Measurements from ENCODE around the gene SLC5A9. TPM values are rescaled to one million over a fixed set of nuclear protein-coding genes. Genes with fewer than 3 reads are reported as not detected.

The SLC5A9 gene
- total and polyA plus RNA-seq, 2 donors (not counting 1 experiment from before 2014, with no cell fraction given): 0.07 TPM; not detected in 1

- Mint-ChIP-seq H3K27me3 (peaks cover 15% of the 10 kb centered on the region), H3K4me3 (no peak overlapping the region), H3K9me3 (ENCODE audit: insufficient read depth) (no peaks in the 10 kb centered on the region), H3K27ac (no peak overlapping the region), H3K4me1 (peaks cover 15% of the 10 kb centered on the region)
- intact Hi-C loops (cut with micrococcal nuclease): no loop called here
- Histone ChIP-seq H3K27ac (ENCODE audit: low read length in 2 of 2) (no peak overlapping the region), H3K9ac (ENCODE audit: low read length) (no peak overlapping the region), H2AFZ (ENCODE audit: insufficient read depth, low read depth, low read length, poor library complexity, severe bottlenecking) (no peak overlapping the region), H3K4me3 (ENCODE audit: control extremely low read depth in 1 of 5, extremely low read depth in 1 of 5, insufficient read depth in 1 of 5, low read depth in 2 of 5, low read length in 4 of 5) (no peak overlapping the region), H3K27me3 (replicated peaks in 1 of 4; ENCODE audit: control extremely low read depth in 1 of 4, control insufficient read depth in 3 of 4, insufficient read depth in 4 of 4, low read length in 3 of 4) (no peaks in the 10 kb centered on the region), H3K4me1 (ENCODE audit: control insufficient read depth in 2 of 2, insufficient read depth in 2 of 2, low read length in 2 of 2) (peaks cover 12 to 21% of the 10 kb centered on the region in 2 donors), H3K79me2 (ENCODE audit: control insufficient read depth, insufficient read depth, low read length) (no peaks in the 10 kb centered on the region), H3K4me2 (replicated peaks; ENCODE audit: low read depth, low read length, poor library complexity, severe bottlenecking) (no peak overlapping the region), H3K36me3 (replicated peaks in 1 of 2; ENCODE audit: control extremely low read depth in 1 of 2, control insufficient read depth in 1 of 2, extremely low read depth in 1 of 2, insufficient read depth in 2 of 2, low read length in 1 of 2) (no peaks in the 10 kb centered on the region), H3K9me3 (ENCODE audit: control extremely low read depth in 1 of 3, control insufficient read depth in 2 of 3, insufficient read depth in 1 of 3, low read length in 2 of 3) (peaks cover 0 to 11% (median 0%) of the 10 kb centered on the region in 3 donors), H4K20me1 (ENCODE audit: control insufficient read depth, insufficient read depth, low read length, poor library complexity, severe bottlenecking) (no peaks in the 10 kb centered on the region)
- TF ChIP-seq EZH2 (IDR thresholded peaks at IDR 0.05; ENCODE audit: borderline replicate concordance, insufficient read depth, low read depth, low read length, poor library complexity, severe bottlenecking): no peak
- TF ChIP-seq CTCF (IDR thresholded peaks at IDR 0.05): no peak
- DNase-seq (no peak), ATAC-seq (ENCODE audit: low read depth) (no peak)
- whole genome bisulfite sequencing (ENCODE audit: insufficient coverage): 76% methylated on average over 3 of the region's 3 CpGs
- ChIA-PET CTCF (no interaction called here), POLR2A (no interaction called here)
Observed at GRCh38 chr1:48250572-48250971, 28.1 kb downstream of the SLC5A9 start.

GRCh38 chr1:48251323-48251722 lies 28.8 kb downstream of the SLC5A9 start:
- Mint-ChIP-seq H3K4me1 (peaks cover 11% of the 10 kb centered on the region), H3K27ac (no peak overlapping the region), H3K27me3 (peaks cover 19% of the 10 kb centered on the region), H3K9me3 (ENCODE audit: insufficient read depth) (no peaks in the 10 kb centered on the region), H3K4me3 (no peak overlapping the region)
- TF ChIP-seq EZH2 (IDR thresholded peaks at IDR 0.05; ENCODE audit: borderline replicate concordance, insufficient read depth, low read depth, low read length, poor library complexity, severe bottlenecking) (no peak), CTCF (IDR thresholded peaks at IDR 0.05) (no peak)
- Histone ChIP-seq H3K9me3 (ENCODE audit: control extremely low read depth in 1 of 3, control insufficient read depth in 2 of 3, insufficient read depth in 1 of 3, low read length in 2 of 3) (peaks cover 0 to 11% (median 0%) of the 10 kb centered on the region in 3 donors), H3K4me2 (replicated peaks; ENCODE audit: low read depth, low read length, poor library complexity, severe bottlenecking) (no peak overlapping the region), H4K20me1 (ENCODE audit: control insufficient read depth, insufficient read depth, low read length, poor library complexity, severe bottlenecking) (no peaks in the 10 kb centered on the region), H3K9ac (ENCODE audit: low read length) (no peak overlapping the region), H3K4me1 (ENCODE audit: control insufficient read depth in 2 of 2, insufficient read depth in 2 of 2, low read length in 2 of 2) (peaks cover 7 to 17% of the 10 kb centered on the region in 2 donors), H3K27me3 (replicated peaks in 1 of 4; ENCODE audit: control extremely low read depth in 1 of 4, control insufficient read depth in 3 of 4, insufficient read depth in 4 of 4, low read length in 3 of 4) (no peaks in the 10 kb centered on the region), H3K27ac (ENCODE audit: low read length in 2 of 2) (no peak overlapping the region), H3K4me3 (ENCODE audit: control extremely low read depth in 1 of 5, extremely low read depth in 1 of 5, insufficient read depth in 1 of 5, low read depth in 2 of 5, low read length in 4 of 5) (no peak overlapping the region), H3K79me2 (ENCODE audit: control insufficient read depth, insufficient read depth, low read length) (no peaks in the 10 kb centered on the region), H3K36me3 (replicated peaks in 1 of 2; ENCODE audit: control extremely low read depth in 1 of 2, control insufficient read depth in 1 of 2, extremely low read depth in 1 of 2, insufficient read depth in 2 of 2, low read length in 1 of 2) (no peaks in the 10 kb centered on the region), H2AFZ (ENCODE audit: insufficient read depth, low read depth, low read length, poor library complexity, severe bottlenecking) (no peak overlapping the region)
- WGBS (ENCODE audit: insufficient coverage): 82% methylated on average over 2 of the region's 2 CpGs
- ATAC-seq (ENCODE audit: low read depth) (no peak), DNase-seq (no peak)
- intact Hi-C loops (cut with micrococcal nuclease): no loop called here
- ChIA-PET POLR2A (no interaction called here), CTCF (no interaction called here)

Data from B cell (primary cell).